NCI-H526 treated with DMSO at 0.1 percent for 48 hours (cell line): Measurements from ENCODE around the gene SNAP29.
"Not testable (repeated sequence)": the region's sequence is repeated elsewhere in the genome, so short reads cannot be mapped to it uniquely, and the experiment has no call there.

ENCODE experiments used
- DNase-seq: peaks from one replicate; lab custom pipeline; 2025; lab: John Stamatoyannopoulos, UW

The SNAP29 gene

GRCh38 chr22:20901093-20902033 lies 42.6 kb downstream of the SNAP29 start:
- DNase-seq, result not testable (repeated sequence)

- DNase-seq, result no peak
These were observed 44.3 kb downstream of the SNAP29 start for GRCh38 chr22:20903093-20903492.

DNA sequence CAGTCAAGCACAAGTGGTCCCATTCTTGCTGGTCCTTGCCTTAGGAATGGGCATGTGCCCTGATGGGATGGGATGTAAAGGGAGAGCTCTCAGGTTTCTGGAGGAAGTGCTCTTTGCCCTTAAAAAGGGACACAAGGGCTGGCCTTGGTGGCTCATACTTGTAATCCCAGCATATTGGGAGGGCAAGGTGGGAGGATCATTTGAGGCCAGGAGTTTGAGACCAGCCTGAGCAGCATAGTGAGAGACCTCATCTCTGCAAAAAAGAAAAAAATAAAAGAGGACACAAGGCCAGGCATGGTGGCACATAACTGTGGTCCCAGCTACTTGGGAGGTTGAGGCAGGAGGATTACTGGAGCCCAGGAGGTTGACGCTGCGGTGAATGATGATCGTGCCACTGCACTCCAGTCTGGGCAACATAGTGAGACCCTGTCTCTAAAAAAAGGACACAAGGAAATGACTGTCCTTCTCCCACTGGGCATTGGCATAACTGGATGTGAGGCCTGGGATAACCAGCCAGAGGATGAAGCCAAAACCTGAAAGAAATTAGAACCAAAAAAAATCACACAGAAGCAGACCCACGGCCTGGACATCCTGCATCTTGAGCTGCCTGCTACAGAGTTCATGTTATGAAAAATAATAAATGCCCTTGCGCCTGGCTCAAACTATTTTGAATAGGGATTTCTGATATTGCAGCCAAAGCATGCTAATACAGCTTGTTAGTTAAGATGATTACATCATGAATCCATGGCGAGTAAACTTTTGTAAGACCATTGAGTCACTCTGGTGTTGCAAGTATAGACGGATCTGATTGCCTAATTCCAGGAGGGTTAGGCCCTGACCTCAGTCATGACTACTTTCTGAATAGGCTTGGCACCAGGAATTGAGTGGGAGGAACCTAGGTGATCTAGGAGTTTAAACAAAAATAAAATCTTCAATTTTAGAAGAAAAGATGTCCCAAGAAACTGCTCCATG lies 45.5 kb downstream of the SNAP29 start:
- DNase-seq, result no peak

GRCh38 chr22:20904980-20905355 lies 46.2 kb downstream of the SNAP29 start:
- no peak for DNase-seq

GRCh38 chr22:20905415-20906386 lies 46.9 kb downstream of the SNAP29 start:
- no peak for DNase-seq

- DNase-seq, result no peak
These were observed 47.6 kb downstream of the SNAP29 start for GRCh38 chr22:20906387-20906767.

DNA sequence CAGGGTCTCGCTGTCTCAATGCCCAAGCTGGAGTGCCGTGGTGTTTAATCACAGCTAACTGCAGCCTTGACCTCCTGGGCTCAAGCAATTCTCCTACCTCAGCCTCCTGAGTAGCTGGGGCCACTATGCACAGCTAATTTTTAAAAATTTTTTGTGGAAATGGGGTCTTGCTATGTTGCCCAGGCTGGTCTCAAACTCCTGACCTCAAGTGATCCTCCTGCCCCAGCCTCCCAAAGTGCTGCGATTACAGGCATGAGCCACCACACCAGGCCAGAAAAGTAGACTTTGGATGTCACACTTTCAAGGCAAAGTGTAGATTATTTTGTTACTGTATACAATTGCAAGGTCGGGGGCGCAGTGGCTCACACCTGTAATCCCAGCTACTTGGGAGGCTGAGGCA lies 49.9 kb downstream of the SNAP29 start:
- not testable (repeated sequence) for DNase-seq

DNA sequence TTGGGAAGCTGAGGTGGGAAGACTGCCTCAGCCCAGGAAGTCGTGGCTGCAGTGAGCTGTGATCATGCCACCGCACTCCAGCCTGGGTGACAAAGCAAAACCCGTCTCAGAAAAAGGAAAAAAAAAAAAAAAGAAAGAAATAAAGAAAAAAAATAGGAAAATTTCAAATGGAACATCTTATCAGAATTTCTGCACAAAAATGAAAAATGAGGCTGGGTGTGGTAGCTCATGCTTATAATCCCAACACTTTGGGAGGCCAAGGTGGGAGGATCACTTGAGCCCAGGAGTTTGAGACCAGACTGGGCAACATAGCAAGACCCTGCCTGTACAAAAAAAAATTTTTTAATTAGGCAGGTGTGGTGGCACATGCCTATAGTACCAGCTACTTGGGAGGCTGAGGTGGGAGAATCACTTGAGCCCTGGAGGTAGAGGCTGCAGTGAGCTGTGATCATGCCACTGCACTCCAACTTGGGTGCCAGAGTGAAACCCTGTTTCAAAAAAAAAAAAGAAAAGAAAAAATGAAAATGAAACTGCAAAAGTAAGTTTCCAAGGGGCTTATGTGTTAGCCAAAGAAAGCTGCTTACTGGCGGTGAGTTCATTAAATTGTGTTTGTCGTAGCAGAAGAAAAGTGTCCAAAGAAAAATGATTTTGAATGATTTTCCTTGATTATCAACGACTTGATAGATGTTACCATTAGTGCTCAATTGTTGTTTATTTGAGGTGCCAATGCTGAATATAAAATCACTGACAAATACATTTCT lies 50.9 kb downstream of the SNAP29 start:
- no peak for DNase-seq

DNA sequence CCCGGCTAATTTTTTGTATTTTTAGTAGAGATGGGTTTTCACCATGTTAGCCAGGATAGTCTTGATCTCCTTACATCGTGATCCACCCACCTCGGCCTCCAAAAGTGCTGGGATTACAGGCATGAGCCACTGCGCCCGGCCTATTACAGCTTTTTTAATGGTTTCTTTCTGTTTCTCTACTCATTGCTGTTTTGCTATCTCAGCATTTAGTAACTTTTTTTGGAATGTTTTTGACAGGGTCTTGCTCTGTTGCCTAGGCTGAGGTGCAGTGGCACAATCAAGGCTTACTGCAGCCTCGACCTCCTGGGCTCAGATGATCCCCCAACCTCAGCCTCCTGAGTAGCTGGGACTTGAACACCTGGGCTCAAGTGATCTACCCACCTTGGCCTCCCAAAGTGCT lies 53.7 kb downstream of the SNAP29 start:
- no peak for DNase-seq

DNA sequence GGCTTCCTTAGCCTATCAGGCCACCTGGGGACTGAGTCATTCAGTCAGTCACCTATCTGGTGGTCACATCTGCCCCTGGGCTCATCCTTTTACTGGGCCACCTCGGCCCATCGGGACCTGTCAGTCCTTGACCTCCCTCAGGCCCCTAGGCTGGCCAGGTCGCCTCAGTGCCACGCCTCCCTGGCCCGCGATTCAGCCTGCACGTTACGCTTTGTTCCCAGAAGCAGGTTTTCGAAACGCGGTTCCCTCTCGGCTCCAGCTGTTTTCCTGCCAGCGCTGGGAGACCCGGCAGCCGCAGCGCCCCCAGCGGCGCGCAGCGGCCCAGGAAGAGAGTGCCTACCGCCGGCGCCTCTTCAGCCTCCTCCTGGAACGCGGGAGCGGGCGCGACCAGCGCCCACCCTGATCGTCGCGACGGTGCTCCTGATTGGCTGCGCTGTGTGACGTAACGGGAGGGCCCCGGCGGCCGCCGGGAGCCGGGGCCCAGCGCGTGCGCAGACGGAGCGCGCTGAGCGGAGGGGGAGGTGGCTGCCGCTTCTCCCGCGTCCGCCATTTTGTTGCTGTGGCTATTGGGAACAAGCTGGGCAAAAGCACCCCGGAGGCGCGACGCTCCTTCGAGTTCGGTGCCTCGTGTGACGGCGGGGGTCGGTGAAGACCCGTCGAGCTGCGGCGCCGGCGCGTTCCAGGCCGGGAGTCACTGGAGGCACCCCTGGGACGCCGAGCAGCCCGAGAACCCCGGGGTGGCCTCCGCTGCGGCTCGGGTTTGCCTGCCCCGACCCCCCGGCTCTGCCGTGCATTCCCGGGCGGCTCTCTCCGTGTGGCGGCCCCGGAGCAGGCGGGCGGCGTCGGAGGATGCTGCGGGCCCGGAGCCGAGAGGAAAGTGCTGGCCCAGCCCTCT lies 58.4 kb downstream of the SNAP29 start, which contains the start of gene CRKL:
Gene CRKL (plus strand): TSS at position 492 of the 895 bp plus-strand sequence. CDS start 528 bp downstream, outside the sequence.
- peak; percentile 87 for DNase-seq

- no peak for DNase-seq
These were observed 59.9 kb downstream of the SNAP29 start for GRCh38 chr22:20918663-20919218.

GRCh38 chr22:20919718-20920117 lies 60.9 kb downstream of the SNAP29 start:
- no peak for DNase-seq

DNA sequence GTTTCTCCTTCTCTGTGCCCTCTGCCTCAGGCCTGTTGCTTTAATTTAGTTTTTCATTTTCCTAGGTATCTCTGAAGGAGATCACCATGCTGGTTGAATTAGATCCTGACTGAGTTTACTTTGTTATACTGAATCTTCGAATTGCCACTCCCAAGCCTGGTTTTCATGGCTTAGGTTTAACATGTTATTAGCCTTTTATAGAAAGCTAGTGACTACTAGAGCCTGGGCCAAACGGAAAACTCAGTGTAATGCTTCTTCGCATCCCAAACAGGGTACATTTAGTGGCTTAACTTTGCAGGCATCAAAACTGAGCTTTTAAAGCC lies 62.0 kb downstream of the SNAP29 start:
- no peak for DNase-seq

DNA sequence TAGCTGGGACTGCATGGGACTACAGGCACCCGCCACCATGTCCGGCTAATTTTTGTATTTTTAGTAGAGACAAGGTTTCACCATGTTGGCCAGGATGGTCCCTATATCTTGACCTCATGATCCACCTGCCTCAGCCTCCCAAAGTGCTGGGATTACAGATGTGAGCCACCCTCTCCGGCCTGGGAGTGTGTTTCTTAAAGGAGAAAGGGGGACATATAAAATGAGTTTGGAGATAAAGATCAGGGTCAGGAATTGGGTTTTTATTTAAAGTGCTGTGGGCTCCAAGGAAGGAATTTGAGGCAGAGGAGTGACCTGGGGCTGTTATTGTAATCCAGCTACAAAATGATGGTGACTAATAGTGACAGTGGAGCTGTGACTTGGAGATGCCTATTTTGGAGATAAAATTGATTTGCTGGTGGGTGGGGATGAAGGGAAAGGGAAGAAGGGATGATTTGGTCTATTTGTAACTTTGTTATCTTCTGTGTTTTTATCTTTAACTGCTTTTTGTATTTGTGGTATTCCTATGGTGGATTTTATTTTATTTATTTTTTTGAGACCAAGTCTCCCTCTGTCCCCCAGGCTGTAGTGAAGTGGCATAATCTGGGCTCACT lies 63.4 kb downstream of the SNAP29 start:
- DNase-seq, result no peak

DNA sequence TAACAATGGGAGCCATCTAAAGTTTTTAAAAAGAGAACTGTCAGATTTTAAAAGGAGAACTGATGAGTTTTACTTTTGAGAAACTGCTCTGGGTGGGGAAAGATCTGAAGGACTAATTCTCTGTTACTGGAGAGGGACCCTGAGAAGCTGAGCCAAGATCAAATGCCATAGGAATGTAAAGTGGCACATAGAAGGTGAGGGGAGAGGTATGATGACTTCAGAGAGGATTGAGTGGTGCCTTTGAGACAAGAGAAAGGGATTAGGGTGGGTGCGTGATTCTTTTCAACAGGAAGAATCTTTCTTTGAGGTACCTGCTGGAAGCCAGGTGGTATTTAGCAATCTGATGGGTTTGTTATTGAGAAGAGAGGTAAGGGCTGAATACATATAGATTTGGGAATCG lies 67.4 kb downstream of the SNAP29 start:
- no peak for DNase-seq

DNA sequence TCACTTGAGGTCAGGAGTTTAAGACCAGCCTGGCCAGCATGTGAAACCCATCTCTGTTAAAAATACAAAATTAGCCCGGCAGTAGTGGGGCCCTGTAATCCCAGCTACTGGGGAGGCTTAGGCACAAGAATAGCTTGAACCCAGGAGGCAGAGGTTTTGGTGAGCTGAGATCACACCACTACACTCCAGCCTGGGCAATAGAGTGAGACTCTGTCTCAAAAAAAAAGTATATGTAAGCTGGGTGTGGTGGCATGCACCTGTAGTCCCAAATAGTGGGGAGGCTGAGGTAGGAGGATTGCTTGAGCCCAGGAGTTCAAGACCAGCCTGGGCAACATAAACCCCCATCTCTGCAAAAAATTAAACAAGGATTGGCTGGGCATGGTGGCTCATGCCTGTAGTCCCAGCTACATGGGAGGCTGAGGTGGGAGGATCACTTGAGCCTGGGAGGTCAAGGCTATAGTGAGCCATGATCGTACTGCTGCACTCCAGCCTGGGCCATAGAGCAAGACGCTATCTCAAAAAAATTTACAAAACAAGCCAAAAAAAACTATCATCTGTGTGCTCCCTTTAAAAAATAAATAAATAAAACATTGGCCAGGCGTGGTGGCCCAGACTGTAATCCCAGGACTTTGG lies 69.2 kb downstream of the SNAP29 start:
- DNase-seq, result no peak

DNA sequence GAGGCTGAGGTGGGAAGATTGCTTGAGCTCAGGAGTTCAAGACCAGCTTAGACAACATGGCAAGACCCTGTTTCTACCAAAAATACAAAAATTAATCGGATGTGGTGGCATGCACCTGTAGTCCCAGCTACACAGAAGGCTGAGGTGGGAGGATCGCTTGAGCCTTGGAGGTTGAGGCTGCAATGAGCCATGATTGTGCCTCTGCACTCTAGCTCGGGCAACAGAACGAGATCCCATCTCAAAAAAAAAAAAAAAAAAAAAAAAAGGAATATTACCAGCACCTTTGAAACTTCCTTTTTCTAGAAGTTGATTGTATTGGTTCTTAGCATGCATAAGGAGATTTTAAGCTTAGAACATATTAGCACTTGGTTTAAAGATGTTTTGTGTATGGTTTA lies 69.8 kb downstream of the SNAP29 start:
- DNase-seq, result no peak

- DNase-seq, result no peak
These were observed 71.2 kb downstream of the SNAP29 start for GRCh38 chr22:20930004-20930403.

GRCh38 chr22:20930435-20930834 lies 71.6 kb downstream of the SNAP29 start:
- DNase-seq, result not testable (repeated sequence)
